22Rv1 (cell line): ENCODE measurements around the gene PRKCE.

Source experiments
- CTCF ChIP-seq: fragments of 450-650 bp; IDR thresholded peaks from 2 replicates; pipeline ENCODE4 v1.5.1; 2017; ENCODE audit warnings: mild to moderate bottlenecking
- ZFX ChIP-seq: fragments of 450-650 bp; IDR thresholded peaks from 2 replicates; pipeline ENCODE4 v1.6.1; 2017; ENCODE audit warnings: antibody characterized with exemption, borderline replicate concordance

DNA sequence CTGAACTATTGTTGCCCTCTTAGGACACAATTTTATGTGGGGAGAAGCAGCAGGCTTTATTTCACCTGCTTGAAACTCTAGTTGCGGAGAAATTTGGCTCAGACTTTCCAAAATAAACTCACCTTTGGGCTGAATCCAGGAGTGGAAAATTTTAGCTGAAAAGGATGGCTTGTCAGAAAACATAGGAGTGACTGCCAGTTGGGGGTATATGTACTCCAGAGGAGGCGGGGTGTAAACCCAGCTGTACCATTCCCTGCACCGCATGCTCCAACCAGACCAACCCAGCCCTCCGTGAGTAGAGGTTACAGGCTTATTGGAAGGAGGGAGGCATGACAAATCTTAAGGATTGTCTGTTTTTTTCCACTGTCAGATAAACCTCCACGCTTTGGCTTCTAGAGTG, 53.8 kb downstream of the PRKCE start:
- TF ChIP-seq CTCF (no peak), ZFX (no peak)
